Cardiac muscle cell (in vitro differentiated cells and primary cell): ENCODE measurements around the gene ETS2. TPM values are rescaled to one million over a fixed set of nuclear protein-coding genes. Genes with fewer than 3 reads are reported as not detected.

Experiments used
- DNase-seq, 2 donors: peaks; one replicate each; pipeline versions ENCODE4 v3.0.0 to v3.0.0-alpha.2; 2010 to 2017; ENCODE audit warnings: low read depth in 1 of 2, low spot score in 1 of 2
- H3K27ac ChIP-seq: fragments of 200-600 bp; sonication (generic); 2 replicates; pipeline ENCODE4 v1.5.1; 2016
- H3K27me3 ChIP-seq: fragments of 200-600 bp; sonication (generic); 2 replicates; pipeline ENCODE4 v1.6.0; 2016; ENCODE audit warnings: control low read depth
- H3K36me3 ChIP-seq: fragments of 200-600 bp; sonication (generic); 2 replicates; pipeline ENCODE4 v1.5.1; 2016; ENCODE audit warnings: control low read depth
- H3K4me1 ChIP-seq: fragments of 200-600 bp; sonication (generic); 2 replicates; pipeline ENCODE4 v1.8.1; 2017; ENCODE audit warnings: low read depth, mild to moderate bottlenecking, mixed run types
- H3K4me3 ChIP-seq: fragments of 200-600 bp; sonication (generic); 2 replicates; pipeline ENCODE4 v1.5.1; 2016; ENCODE audit warnings: mild to moderate bottlenecking
- H3K9me3 ChIP-seq: fragments of 200-600 bp; sonication (generic); 2 replicates; pipeline ENCODE4 v1.5.1; 2017; ENCODE audit warnings: low read depth, mild to moderate bottlenecking, control low read depth
- CTCF ChIP-seq: IDR thresholded peaks from 2 replicates; pipeline ENCODE4 v1.5.1; 2012; ENCODE audit warnings: low read depth, mild to moderate bottlenecking, low read length
- polyA plus RNA-seq: library from polyadenylated mRNA; unstranded; fragments of >200 nt; fragmentation: Nextera tagmentation; extraction: Ambion mirVana; gene quantifications from 2 replicates; pipeline ENCODE4 v1.2.1, GENCODE V29; 2016
- total RNA-seq: library from RNA; depleted of rRNA; stranded (reverse); fragments of >200 nt; gene quantifications from 2 replicates; pipeline ENCODE4 v1.2.3, GENCODE V29; 2016

ETS2 gene
- 20.6 and 25.2 TPM in 2 replicates for total RNA-seq
- polyA plus RNA-seq: 20.9 and 32.0 TPM in 2 replicates

GRCh38 chr21:38805328-38806152 lies at the start of gene ETS2:
TSS of gene ETS2 (plus strand) at chr21:38805929. CDS start at chr21:38810035, 4,106 bp downstream.
- TF ChIP-seq CTCF: no peak
- H3K27me3 ChIP-seq: no peaks in the 10 kb centered on the region
- DNase-seq: peak; percentile 90 to 98

GRCh38 chr21:38756746-38757145 lies 49.0 kb upstream of the ETS2 start:
- no peaks in the 10 kb centered on the region for H3K36me3 ChIP-seq
- H3K4me3 ChIP-seq: no peak overlapping the region
- peak; percentile 56 to 58 for DNase-seq
- peak overlapping the region; percentile 41 for H3K27ac ChIP-seq
- H3K9me3 ChIP-seq: no peaks in the 10 kb centered on the region
- H3K27me3 ChIP-seq: no peaks in the 10 kb centered on the region
- peaks cover 31% of the 10 kb centered on the region for H3K4me1 ChIP-seq
- TF ChIP-seq CTCF: no peak

More at GRCh38 chr21:38805328-38806152, at the start of gene ETS2:
- peak within 1 kb of the TSS; percentile 94 for H3K4me3 ChIP-seq
- no peaks in the 10 kb centered on the region for H3K9me3 ChIP-seq
- H3K27ac ChIP-seq: peak within 1 kb of the TSS; percentile 65
- peaks cover 7% of the 10 kb centered on the region for H3K4me1 ChIP-seq
- H3K36me3 ChIP-seq: no peaks in the 10 kb centered on the region

- Histone ChIP-seq H3K4me1 (peaks cover 33% of the 10 kb centered on the region), H3K27me3 (no peaks in the 10 kb centered on the region), H3K4me3 (no peak overlapping the region), H3K36me3 (no peaks in the 10 kb centered on the region), H3K9me3 (no peaks in the 10 kb centered on the region), H3K27ac (peak overlapping the region; percentile 47)
- TF ChIP-seq CTCF: no peak
- peak in 1 of 2 donors; percentile 55 for DNase-seq
Measured at GRCh38 chr21:38758501-38759214, 47.1 kb upstream of the ETS2 start.

GRCh38 chr21:38759413-38759812 lies 46.3 kb upstream of the ETS2 start:
- no peak for TF ChIP-seq CTCF
- no peak overlapping the region for H3K4me3 ChIP-seq
- no peaks in the 10 kb centered on the region for H3K9me3 ChIP-seq
- H3K27me3 ChIP-seq: no peaks in the 10 kb centered on the region
- H3K27ac ChIP-seq: peak overlapping the region; percentile 47
- peaks cover 33% of the 10 kb centered on the region for H3K4me1 ChIP-seq
- no peaks in the 10 kb centered on the region for H3K36me3 ChIP-seq
- peak in 1 of 2 donors; percentile 12 for DNase-seq

GRCh38 chr21:38760017-38760761 lies 45.5 kb upstream of the ETS2 start:
- H3K36me3 ChIP-seq: no peaks in the 10 kb centered on the region
- H3K9me3 ChIP-seq: no peaks in the 10 kb centered on the region
- DNase-seq: peak in 1 of 2 donors; percentile 86
- no peaks in the 10 kb centered on the region for H3K27me3 ChIP-seq
- H3K27ac ChIP-seq: peak overlapping the region; percentile 26
- H3K4me1 ChIP-seq: peaks cover 33% of the 10 kb centered on the region
- H3K4me3 ChIP-seq: no peak overlapping the region
- no peak for TF ChIP-seq CTCF
